ENCODE measurements around the gene ZDHHC20. TPM values are rescaled to one million over a fixed set of nuclear protein-coding genes. Genes with fewer than 3 reads are reported as not detected.

Gene ZDHHC20
- polyA plus RNA-seq, 2 of the 4 experiments (the other 2 are of a cell fraction): 26.9 to 57.0 TPM

GRCh38 chr13:21395953-21396352, 63.1 kb downstream of the ZDHHC20 start:
- H3K9me3 ChIP-seq: no peaks in the 10 kb centered on the region
- H3K4me3 ChIP-seq: no peak overlapping the region
- 73% methylated on average over 3 of the region's 3 CpGs for WGBS (ENCODE audit: missing lambda C conversion rate)
- H3K4me1 ChIP-seq: no peaks in the 10 kb centered on the region
- ChIA-PET CTCF (no interaction called here), POLR2A (no interaction called here)
- no peak overlapping the region for H3K27ac ChIP-seq
- no peak for DNase-seq (ENCODE audit: low read depth in 1 of 2, low spot score in 1 of 2)
- H3K4me2 ChIP-seq: no peak overlapping the region
- FAIRE-seq: no peak
- TF ChIP-seq POLR2A (IDR thresholded peaks at IDR 0.05; ENCODE audit: low read length) (no peak), HEYL (CRISPR knock-in tag; IDR thresholded peaks at IDR 0.05) (no peak), SMC3 (IDR thresholded peaks at IDR 0.05) (no peak), ZSCAN20 (CRISPR knock-in tag; IDR thresholded peaks at IDR 0.05) (no peak), NPAS2 (CRISPR knock-in tag; IDR thresholded peaks at IDR 0.05; ENCODE audit: borderline replicate concordance) (no peak), RFX5 (IDR thresholded peaks at IDR 0.05) (no peak), CHD4 (IDR thresholded peaks at IDR 0.05; ENCODE audit: borderline replicate concordance) (no peak), HES2 (IDR thresholded peaks at IDR 0.05) (no peak), PHF8 (IDR thresholded peaks at IDR 0.05; ENCODE audit: borderline replicate concordance, low read depth) (no peak), CHD2 (IDR thresholded peaks at IDR 0.05; ENCODE audit: low read length, partially characterized antibody) (no peak), MAFK (IDR thresholded peaks at IDR 0.05; ENCODE audit: partially characterized antibody) (no peak), HOXB5 (CRISPR knock-in tag; IDR thresholded peaks at IDR 0.05) (no peak), EHF (CRISPR knock-in tag; IDR thresholded peaks at IDR 0.05) (no peak), EHMT2 (IDR thresholded peaks at IDR 0.05; ENCODE audit: low read depth) (no peak), HDAC2 (IDR thresholded peaks at IDR 0.05) (no peak), HMGXB4 (CRISPR knock-in tag; IDR thresholded peaks at IDR 0.05; ENCODE audit: borderline replicate concordance) (no peak), E2F6 (IDR thresholded peaks at IDR 0.05; ENCODE audit: borderline replicate concordance, low read depth) (no peak)
- ATAC-seq: no peak

GRCh38 chr13:21389124-21389523, 70.0 kb downstream of the ZDHHC20 start:
- WGBS (ENCODE audit: missing lambda C conversion rate): 92% methylated on average over 2 of the region's 2 CpGs
- TF ChIP-seq, protein P1, sequence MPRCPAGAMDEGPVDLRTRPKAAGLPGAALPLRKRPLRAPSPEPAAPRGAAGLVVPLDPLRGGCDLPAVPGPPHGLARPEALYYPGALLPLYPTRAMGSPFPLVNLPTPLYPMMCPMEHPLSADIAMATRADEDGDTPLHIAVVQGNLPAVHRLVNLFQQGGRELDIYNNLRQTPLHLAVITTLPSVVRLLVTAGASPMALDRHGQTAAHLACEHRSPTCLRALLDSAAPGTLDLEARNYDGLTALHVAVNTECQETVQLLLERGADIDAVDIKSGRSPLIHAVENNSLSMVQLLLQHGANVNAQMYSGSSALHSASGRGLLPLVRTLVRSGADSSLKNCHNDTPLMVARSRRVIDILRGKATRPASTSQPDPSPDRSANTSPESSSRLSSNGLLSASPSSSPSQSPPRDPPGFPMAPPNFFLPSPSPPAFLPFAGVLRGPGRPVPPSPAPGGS (IDR thresholded peaks at IDR 0.05): no peak
- TF ChIP-seq REST (IDR thresholded peaks at IDR 0.05) (no peak), FOSB (CRISPR knock-in tag; IDR thresholded peaks at IDR 0.05) (no peak), JUNB (IDR thresholded peaks at IDR 0.05) (no peak), MAX (IDR thresholded peaks at IDR 0.05) (no peak), TFCP2L1 (CRISPR knock-in tag; IDR thresholded peaks at IDR 0.05) (no peak), E2F6 (IDR thresholded peaks at IDR 0.05; ENCODE audit: borderline replicate concordance, low read depth) (no peak), ZC3H11A (IDR thresholded peaks at IDR 0.05) (no peak), TP53 (CRISPR knock-in tag; IDR thresholded peaks at IDR 0.05) (no peak), CEBPB (IDR thresholded peaks at IDR 0.05) (no peak)
- TF ChIP-seq, protein P2, sequence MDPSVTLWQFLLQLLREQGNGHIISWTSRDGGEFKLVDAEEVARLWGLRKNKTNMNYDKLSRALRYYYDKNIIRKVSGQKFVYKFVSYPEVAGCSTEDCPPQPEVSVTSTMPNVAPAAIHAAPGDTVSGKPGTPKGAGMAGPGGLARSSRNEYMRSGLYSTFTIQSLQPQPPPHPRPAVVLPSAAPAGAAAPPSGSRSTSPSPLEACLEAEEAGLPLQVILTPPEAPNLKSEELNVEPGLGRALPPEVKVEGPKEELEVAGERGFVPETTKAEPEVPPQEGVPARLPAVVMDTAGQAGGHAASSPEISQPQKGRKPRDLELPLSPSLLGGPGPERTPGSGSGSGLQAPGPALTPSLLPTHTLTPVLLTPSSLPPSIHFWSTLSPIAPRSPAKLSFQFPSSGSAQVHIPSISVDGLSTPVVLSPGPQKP (IDR thresholded peaks at IDR 0.05; ENCODE audit: low read depth, low read length): no peak
- ChIA-PET POLR2A (no interaction called here), CTCF (interaction anchor here (0.6 kb wide), 1 partner anchor 384 kb away, joined by 3 read pairs; no protein-coding TSS in a partner anchor)
- no peak overlapping the region for H3K4me2 ChIP-seq
- H3K4me1 ChIP-seq: no peaks in the 10 kb centered on the region
- peaks cover 15% of the 10 kb centered on the region for H3K9me3 ChIP-seq
- H3K4me3 ChIP-seq: no peak overlapping the region
- DNase-seq (ENCODE audit: low read depth in 1 of 2, low spot score in 1 of 2) (no peak), ATAC-seq (no peak), FAIRE-seq (no peak)
- H3K27ac ChIP-seq: no peak overlapping the region

All from A549 (cell line).